ENCODE measurements around the gene FBXL4. TPM values are rescaled to one million over a fixed set of nuclear protein-coding genes. Genes with fewer than 3 reads are reported as not detected.

Gene FBXL4
- total RNA-seq, 1 experiment from 2014 or later: 5.1 TPM

DNA sequence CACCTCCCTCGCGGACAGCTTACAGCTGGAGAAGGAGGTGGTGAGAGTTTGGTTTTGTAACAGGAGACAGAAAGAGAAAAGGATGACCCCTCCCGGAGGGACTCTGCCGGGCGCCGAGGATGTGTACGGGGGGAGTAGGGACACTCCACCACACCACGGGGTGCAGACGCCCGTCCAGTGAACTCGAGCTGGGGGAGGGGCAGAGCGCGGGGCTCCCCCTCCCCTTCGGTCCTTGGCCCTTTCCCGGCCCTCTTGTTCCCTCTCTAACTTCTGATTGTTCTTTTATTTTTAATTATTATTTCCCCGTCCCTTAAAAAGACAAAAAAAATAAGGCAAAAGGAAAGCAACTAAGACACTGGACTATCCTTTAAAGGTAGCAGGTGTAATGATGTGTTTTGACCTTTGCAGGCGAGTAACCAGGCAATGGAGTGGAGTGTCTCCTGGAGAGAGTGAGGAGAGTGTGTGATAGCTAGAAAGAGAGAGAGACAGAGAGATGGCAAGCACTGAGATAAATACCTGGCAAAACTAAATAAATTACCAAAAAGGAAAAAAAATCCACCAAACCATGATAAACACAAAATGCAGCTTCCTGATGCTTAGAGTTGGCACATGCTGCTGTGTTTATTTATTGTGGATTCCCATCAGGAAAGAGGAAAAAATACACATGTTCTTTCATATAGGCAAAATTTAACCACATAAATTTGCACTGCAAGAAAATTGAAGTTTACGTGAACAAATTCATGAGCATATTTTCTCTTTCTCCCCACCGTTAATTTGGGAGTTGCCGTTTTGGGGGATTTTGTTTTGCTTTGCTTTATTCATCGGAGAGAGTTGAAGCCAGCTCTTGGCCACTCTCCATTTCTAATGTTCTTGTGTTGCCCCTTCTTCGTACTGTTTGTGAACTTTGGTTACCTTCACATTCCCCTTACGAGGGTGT, 111.5 kb downstream of the FBXL4 start:
- no peak overlapping the region for H3K56ac ChIP-seq (ENCODE audit: insufficient read length, low read depth, low read length)
- peaks cover 7% of the 10 kb centered on the region; the same call in 1 of the 2 replicates for H3K4me1 ChIP-seq (ENCODE audit: insufficient read depth, low read length)
- no peaks in the 10 kb centered on the region for H4K20me1 ChIP-seq (ENCODE audit: control insufficient read depth, insufficient read depth, insufficient read length)
- H2BK12ac ChIP-seq (ENCODE audit: insufficient read length, low read depth, low read length): no peak overlapping the region
- H2AFZ ChIP-seq (ENCODE audit: low read length): no peak overlapping the region
- H4K91ac ChIP-seq (ENCODE audit: insufficient read length, low read depth, low read length): no peak overlapping the region
- H3K23ac ChIP-seq (ENCODE audit: insufficient read length, low read depth, low read length): no peak overlapping the region
- no peak overlapping the region; a peak in 1 of 7 replicates for H3K27ac Mint-ChIP-seq
- H4K8ac ChIP-seq (replicated peaks; ENCODE audit: insufficient read length, low read depth, low read length): no peak overlapping the region
- H3K4me3 Mint-ChIP-seq: peak overlapping the region; percentile 51 to 80
- H3K14ac ChIP-seq (ENCODE audit: insufficient read depth, low read length): no peak overlapping the region
- no peaks in the 10 kb centered on the region; a peak in 1 of 7 replicates for H3K36me3 Mint-ChIP-seq (ENCODE audit: insufficient read depth in 1 of 3, low read depth in 3 of 3)
- DNase-seq: no peak
- H3K4me1 Mint-ChIP-seq: peaks cover 25 to 46% of the 10 kb centered on the region in 2 experiments
- H3K4me2 ChIP-seq (ENCODE audit: insufficient read depth, insufficient read length, low read length): peak overlapping the region; percentile 81
- TF ChIP-seq, protein P1, sequence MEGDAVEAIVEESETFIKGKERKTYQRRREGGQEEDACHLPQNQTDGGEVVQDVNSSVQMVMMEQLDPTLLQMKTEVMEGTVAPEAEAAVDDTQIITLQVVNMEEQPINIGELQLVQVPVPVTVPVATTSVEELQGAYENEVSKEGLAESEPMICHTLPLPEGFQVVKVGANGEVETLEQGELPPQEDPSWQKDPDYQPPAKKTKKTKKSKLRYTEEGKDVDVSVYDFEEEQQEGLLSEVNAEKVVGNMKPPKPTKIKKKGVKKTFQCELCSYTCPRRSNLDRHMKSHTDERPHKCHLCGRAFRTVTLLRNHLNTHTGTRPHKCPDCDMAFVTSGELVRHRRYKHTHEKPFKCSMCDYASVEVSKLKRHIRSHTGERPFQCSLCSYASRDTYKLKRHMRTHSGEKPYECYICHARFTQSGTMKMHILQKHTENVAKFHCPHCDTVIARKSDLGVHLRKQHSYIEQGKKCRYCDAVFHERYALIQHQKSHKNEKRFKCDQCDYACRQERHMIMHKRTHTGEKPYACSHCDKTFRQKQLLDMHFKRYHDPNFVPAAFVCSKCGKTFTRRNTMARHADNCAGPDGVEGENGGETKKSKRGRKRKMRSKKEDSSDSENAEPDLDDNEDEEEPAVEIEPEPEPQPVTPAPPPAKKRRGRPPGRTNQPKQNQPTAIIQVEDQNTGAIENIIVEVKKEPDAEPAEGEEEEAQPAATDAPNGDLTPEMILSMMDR (conservative IDR thresholded peaks at IDR 0.05): no peak
- no peaks in the 10 kb centered on the region for H3K79me2 ChIP-seq (ENCODE audit: insufficient read depth, low read length)
- H3K9me3 ChIP-seq (ENCODE audit: control insufficient read depth, low read depth, low read length): no peaks in the 10 kb centered on the region
- no peak overlapping the region for H3K27ac ChIP-seq (ENCODE audit: insufficient read length, low read depth, low read length)
- H2AK5ac ChIP-seq (ENCODE audit: insufficient read length, low read length): no peak overlapping the region
- H3K18ac ChIP-seq (ENCODE audit: insufficient read length, low read depth, low read length): no peak overlapping the region
- WGBS (ENCODE audit: extremely low coverage, insufficient read length, low lambda C conversion rate): no CpG with 5 or more reads among the region's 23 CpGs
- H4K5ac ChIP-seq (ENCODE audit: insufficient read length, low read depth, low read length): no peak overlapping the region
- peaks cover 71% of the 10 kb centered on the region for H3K27me3 ChIP-seq (ENCODE audit: insufficient read depth, low read length)
- H2BK5ac ChIP-seq (ENCODE audit: insufficient read length, low read length): no peak overlapping the region
- H3T11ph ChIP-seq (ENCODE audit: low read length): no peak overlapping the region
- no peak overlapping the region for H2BK120ac ChIP-seq (ENCODE audit: low read depth, low read length, poor library complexity, severe bottlenecking)
- H3K9ac ChIP-seq (ENCODE audit: extremely low read depth, insufficient read length, low read length): no peak overlapping the region
- no peak overlapping the region for H2BK20ac ChIP-seq (ENCODE audit: low read depth, low read length, poor library complexity, severe bottlenecking)
- peaks cover 97% of the 10 kb centered on the region for H3K27me3 Mint-ChIP-seq (ENCODE audit: low read depth)
- H3K79me1 ChIP-seq (ENCODE audit: insufficient read depth, low read depth, low read length, poor library complexity, severe bottlenecking): no peaks in the 10 kb centered on the region
- peaks cover 24% of the 10 kb centered on the region for H3K23me2 ChIP-seq (ENCODE audit: insufficient read length, low read depth, low read length, poor library complexity, severe bottlenecking)
- no peak overlapping the region for H3K4ac ChIP-seq (ENCODE audit: low read depth, low read length)
- H3K9me3 Mint-ChIP-seq: peaks cover 0 to 5% of the 10 kb centered on the region in 2 experiments; a peak in 2 of 5 replicates
- H2BK15ac ChIP-seq (ENCODE audit: low read depth, low read length): no peak overlapping the region

Measured in H9 (cell line).